GM23338 (cell line): ENCODE data around the gene MDN1. TPM values are rescaled to one million over a fixed set of nuclear protein-coding genes. Genes with fewer than 3 reads are reported as not detected.

Source experiments
- ATAC-seq: fragments of 200-7000 bp; cut with Tn5 transposase; 3 replicates; pipeline ENCODE4 v1.9.1; 2020
- DNase-seq: peaks from one replicate; pipeline ENCODE4 v3.0.0-alpha.2; 2015; ENCODE audit warnings: low spot score
- H2AFZ ChIP-seq: fragments of 200-600 bp; sonication (generic); 2 replicates; pipeline ENCODE4 v1.8.0; 2016; ENCODE audit warnings: antibody characterized with exemption, mild to moderate bottlenecking, moderate library complexity
- H3F3A ChIP-seq: fragments of 200-600 bp; sonication (generic); replicated peaks from 2 replicates; pipeline ENCODE4 v1.8.0; 2017; ENCODE audit warnings: antibody characterized with exemption, mixed run types, low read depth
- H3K27ac ChIP-seq: fragments of 200-600 bp; sonication (generic); 2 replicates; pipeline ENCODE4 v1.6.1; 2016; ENCODE audit warnings: low read depth
- H3K27me3 ChIP-seq: fragments of 200-600 bp; sonication (generic); 2 replicates; pipeline ENCODE4 v1.8.0; 2016; ENCODE audit warnings: mild to moderate bottlenecking, mixed run types, moderate library complexity; ENCODE audit not compliant: insufficient read depth
- H3K36me3 ChIP-seq: fragments of 200-600 bp; sonication (generic); 2 replicates; pipeline ENCODE4 v1.8.0; 2016; ENCODE audit warnings: mild to moderate bottlenecking; ENCODE audit not compliant: insufficient read depth
- H3K4me1 ChIP-seq: fragments of 200-600 bp; sonication (generic); 2 replicates; pipeline ENCODE4 v1.8.0; 2016; ENCODE audit warnings: mild to moderate bottlenecking, moderate library complexity; ENCODE audit not compliant: insufficient read depth
- H3K4me2 ChIP-seq: fragments of 200-600 bp; sonication (generic); 2 replicates; pipeline ENCODE4 v1.7.1; 2017; ENCODE audit warnings: mixed run types
- H3K4me3 ChIP-seq: fragments of 200-600 bp; sonication (generic); 2 replicates; pipeline ENCODE4 v1.6.1; 2016; ENCODE audit warnings: mixed run types
- H3K79me2 ChIP-seq: fragments of 200-600 bp; sonication (generic); replicated peaks from 2 replicates; pipeline ENCODE4 v1.8.0; 2017; ENCODE audit warnings: mild to moderate bottlenecking; ENCODE audit not compliant: insufficient read depth
- H3K9me2 ChIP-seq: fragments of 200-600 bp; sonication (generic); 2 replicates; pipeline ENCODE4 v1.8.0; 2017; ENCODE audit not compliant: insufficient read depth
- H4K20me1 ChIP-seq: fragments of 200-600 bp; sonication (generic); replicated peaks from 2 replicates; pipeline ENCODE4 v1.8.0; 2017; ENCODE audit warnings: mild to moderate bottlenecking; ENCODE audit not compliant: insufficient read depth
- H3K27ac Mint-ChIP-seq: 2 replicates; pipeline ENCODE4 v1.8.0; 2020; ENCODE audit warnings: inconsistent platforms, mild to moderate bottlenecking, moderate library complexity, mixed read lengths
- H3K27me3 Mint-ChIP-seq: 3 replicates; pipeline ENCODE4 v1.8.0; 2022; ENCODE audit warnings: low read depth, mild to moderate bottlenecking, moderate library complexity, mixed read lengths, inconsistent platforms; ENCODE audit not compliant: insufficient read depth, poor library complexity
- H3K36me3 Mint-ChIP-seq: 3 replicates; pipeline ENCODE4 v1.8.0; 2021; ENCODE audit warnings: low read depth, mild to moderate bottlenecking, inconsistent platforms, moderate library complexity, mixed read lengths
- H3K4me1 Mint-ChIP-seq: 3 replicates; pipeline ENCODE4 v1.8.0; 2020; ENCODE audit warnings: mild to moderate bottlenecking, inconsistent platforms, mixed read lengths
- H3K4me3 Mint-ChIP-seq: 3 replicates; pipeline ENCODE4 v1.8.0; 2021; ENCODE audit warnings: moderate library complexity, mild to moderate bottlenecking, inconsistent platforms, mixed read lengths
- H3K9me3 Mint-ChIP-seq: 3 replicates; pipeline ENCODE4 v1.8.0; 2020; ENCODE audit warnings: moderate library complexity, mild to moderate bottlenecking, inconsistent platforms, mixed read lengths
- CREB1 ChIP-seq: fragments of 250-450 bp; sonication (Bioruptor Pico); IDR thresholded peaks from 2 replicates; pipeline ENCODE4 v1.5.0; 2020; ENCODE audit warnings: low read depth, mild to moderate bottlenecking, moderate library complexity
- CTCF ChIP-seq, 2 experiments: fragments of 200-600 bp in 1 of 2; sonication (generic) in 1 of 2; conservative IDR thresholded peaks; 2 replicates each; pipeline versions ENCODE4 v1.5.1 to v1.6.1; 2016 to 2017; ENCODE audit warnings: antibody characterized with exemption in 2 of 2, low read depth in 2 of 2, mild to moderate bottlenecking in 2 of 2, moderate library complexity in 1 of 2
- ETS1 ChIP-seq: IDR thresholded peaks from 2 replicates; pipeline ENCODE4 v1.6.1; 2016; ENCODE audit warnings: antibody characterized with exemption
- EZH2 ChIP-seq: fragments of 200-600 bp; sonication (generic); IDR thresholded peaks from one replicate; pipeline ENCODE4 v1.8.0; 2017; ENCODE audit warnings: antibody characterized with exemption, mild to moderate bottlenecking, low read depth; ENCODE audit not compliant: unreplicated experiment
- EZH2phosphoT487 ChIP-seq: fragments of 200-600 bp; sonication (generic); IDR thresholded peaks from one replicate; pipeline ENCODE4 v1.8.1; 2018; ENCODE audit warnings: antibody characterized with exemption; ENCODE audit not compliant: unreplicated experiment
- JUNB ChIP-seq: IDR thresholded peaks from one replicate; pipeline ENCODE4 v1.6.1; 2016; ENCODE audit warnings: antibody characterized with exemption; ENCODE audit not compliant: unreplicated experiment
- NANOG ChIP-seq: IDR thresholded peaks from 2 replicates; pipeline ENCODE4 v1.6.1; 2016; ENCODE audit warnings: antibody characterized with exemption, borderline replicate concordance
- POLR2AphosphoS5 ChIP-seq: IDR thresholded peaks from 2 replicates; pipeline ENCODE4 v1.6.1; 2016; ENCODE audit warnings: antibody characterized with exemption, low read depth
- REST ChIP-seq: IDR thresholded peaks from one replicate; pipeline ENCODE4 v1.6.1; 2018; ENCODE audit warnings: antibody characterized with exemption; ENCODE audit not compliant: unreplicated experiment
- STAT1 ChIP-seq: IDR thresholded peaks from one replicate; pipeline ENCODE4 v1.6.1; 2016; ENCODE audit warnings: antibody characterized with exemption; ENCODE audit not compliant: unreplicated experiment
- ZNF114 ChIP-seq: fragments of 250-450 bp; sonication (Bioruptor Pico); IDR thresholded peaks from 2 replicates; pipeline ENCODE4 v1.5.0; 2020; ENCODE audit warnings: mild to moderate bottlenecking, moderate library complexity
- ZNF331 ChIP-seq: fragments of 250-450 bp; sonication (Bioruptor Pico); IDR thresholded peaks from 2 replicates; pipeline ENCODE4 v1.5.0; 2020; ENCODE audit warnings: low read depth, mild to moderate bottlenecking, moderate library complexity
- ZNF462 ChIP-seq: fragments of 250-450 bp; sonication (Bioruptor Pico); IDR thresholded peaks from 2 replicates; pipeline ENCODE4 v1.5.0; 2020; ENCODE audit warnings: mild to moderate bottlenecking, moderate library complexity
- polyA plus RNA-seq: library from polyadenylated mRNA; unstranded; fragments of >200 nt; fragmentation: Nextera tagmentation; extraction: Ambion mirVana; gene quantifications from 2 replicates; pipeline ENCODE4 v1.2.1, GENCODE V29; 2016
- total RNA-seq: library from RNA; depleted of rRNA; stranded (reverse); fragments of >200 nt; shearing (Covaris generic); gene quantifications from 2 replicates; pipeline ENCODE4 v1.2.3, GENCODE V29; 2014

MDN1 gene
- total and polyA plus RNA-seq, 2 experiments from 2014 or later, result 165 to 217 TPM

GRCh38 chr6:89797317-89797716 lies 22.3 kb downstream of the MDN1 start:
- Histone ChIP-seq H3K4me1 (peaks cover 22% of the 10 kb centered on the region), H4K20me1 (peaks cover 33% of the 10 kb centered on the region; the same call in 1 of the 2 replicates), H3K4me2 (no peak overlapping the region), H3K36me3 (peaks cover 37% of the 10 kb centered on the region), H3K4me3 (no peak overlapping the region), H3K27me3 (no peaks in the 10 kb centered on the region), H3F3A (peaks cover 6% of the 10 kb centered on the region; the same call in 1 of the 2 replicates), H2AFZ (no peak overlapping the region), H3K27ac (peak overlapping the region; percentile 46), H3K79me2 (peaks cover 96% of the 10 kb centered on the region), H3K9me2 (no peaks in the 10 kb centered on the region)
- TF ChIP-seq CREB1 (CRISPR knock-in tag), result no peak
- no peak for TF ChIP-seq ZNF114
- TF ChIP-seq EZH2phosphoT487, result no peak
- no peak for TF ChIP-seq ZNF462
- TF ChIP-seq EZH2, result no peak
- no peak for TF ChIP-seq NANOG
- no peak for TF ChIP-seq JUNB
- TF ChIP-seq ZNF331 (CRISPR knock-in tag), result no peak
- no peak for TF ChIP-seq CTCF (conservative IDR thresholded peaks at IDR 0.05; ENCODE audit: low read depth in 2 of 2)
- TF ChIP-seq ETS1, result no peak
- no peak for TF ChIP-seq STAT1
- no peak for TF ChIP-seq REST
- TF ChIP-seq POLR2AphosphoS5, result no peak
- H3K27ac Mint-ChIP-seq, result peak overlapping the region; percentile 38; the same call in 1 of the 2 replicates
- no peak overlapping the region for H3K4me3 Mint-ChIP-seq
- no peak for ATAC-seq
- peaks cover 11% of the 10 kb centered on the region for H3K27me3 Mint-ChIP-seq
- no peaks in the 10 kb centered on the region for H3K9me3 Mint-ChIP-seq
- DNase-seq, result no peak
- H3K4me1 Mint-ChIP-seq, result peaks cover 42% of the 10 kb centered on the region
- H3K36me3 Mint-ChIP-seq, result peaks cover 88% of the 10 kb centered on the region
